Nucleus accumbens (tissue), 56 donors: ENCODE data around the gene RAE1.

Source experiments
- DNase-seq, 56 donors: peaks; one replicate each; lab custom pipeline; 2025; lab: John Stamatoyannopoulos, UW

Gene RAE1

DNA sequence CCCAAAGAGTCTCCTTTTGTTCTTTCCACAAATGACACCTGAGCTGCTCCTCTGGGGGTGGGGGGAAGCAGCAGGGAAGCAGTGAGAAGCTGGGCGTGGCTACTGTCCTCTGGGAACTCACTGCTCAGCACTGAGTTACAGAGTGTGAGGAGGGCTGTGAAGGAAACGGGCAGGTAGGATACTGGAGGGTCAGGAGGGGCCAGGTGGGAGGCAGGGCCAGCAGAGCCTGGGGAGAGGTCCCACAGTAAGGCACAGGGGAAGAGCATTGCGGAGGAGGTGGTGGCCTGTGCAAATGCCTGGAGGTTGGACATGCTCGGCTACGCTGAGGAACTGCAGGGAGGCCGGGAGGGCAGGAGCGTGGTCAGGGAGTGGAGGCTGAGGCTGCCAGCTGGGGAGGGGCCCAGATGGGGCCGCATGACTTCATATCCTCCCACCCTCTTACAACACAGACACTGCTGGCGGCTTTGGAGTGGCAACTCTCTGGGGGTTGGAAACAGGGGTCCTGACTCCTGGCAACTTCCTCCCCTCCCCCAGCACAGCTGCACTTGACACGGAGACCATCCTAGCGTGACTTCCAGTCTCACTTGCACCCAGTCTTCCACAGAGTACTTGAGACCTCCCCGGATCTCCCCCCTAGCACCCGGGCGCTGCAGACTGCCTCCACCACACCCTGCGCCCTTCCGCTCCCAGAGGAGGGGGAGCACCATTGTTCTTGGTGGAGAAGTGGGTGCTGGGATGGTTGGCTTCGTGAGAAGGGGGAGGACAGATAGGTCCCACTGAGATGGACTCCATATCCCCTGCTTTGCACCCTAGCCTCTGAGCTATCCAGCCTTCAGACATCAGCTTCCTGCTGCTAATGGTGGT, 74.3 kb downstream of the RAE1 start:
- no peak for DNase-seq

- DNase-seq = no peak
Measured at GRCh38 chr20:57426271-57426689, 75.2 kb downstream of the RAE1 start.

DNA sequence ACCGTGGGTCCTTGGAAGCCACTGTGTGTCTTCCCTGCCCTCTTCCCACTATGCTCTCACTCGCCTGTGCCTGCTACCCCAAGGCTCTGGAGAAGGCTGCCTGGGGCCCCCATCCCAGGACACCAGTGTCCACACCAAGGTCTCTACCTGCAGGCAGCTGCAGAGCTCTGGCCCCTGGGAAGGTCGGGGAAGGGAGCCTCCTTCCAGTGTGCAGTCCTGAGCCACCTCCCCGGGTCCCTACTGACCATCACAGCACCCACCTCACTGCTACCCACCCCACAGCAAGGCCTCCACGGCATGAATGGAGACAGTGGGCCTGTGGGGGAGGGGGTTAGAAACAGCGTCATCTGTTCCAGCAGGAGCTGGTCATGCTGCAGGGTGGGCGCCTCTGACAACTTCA, 75.8 kb downstream of the RAE1 start:
- no peak for DNase-seq

DNA sequence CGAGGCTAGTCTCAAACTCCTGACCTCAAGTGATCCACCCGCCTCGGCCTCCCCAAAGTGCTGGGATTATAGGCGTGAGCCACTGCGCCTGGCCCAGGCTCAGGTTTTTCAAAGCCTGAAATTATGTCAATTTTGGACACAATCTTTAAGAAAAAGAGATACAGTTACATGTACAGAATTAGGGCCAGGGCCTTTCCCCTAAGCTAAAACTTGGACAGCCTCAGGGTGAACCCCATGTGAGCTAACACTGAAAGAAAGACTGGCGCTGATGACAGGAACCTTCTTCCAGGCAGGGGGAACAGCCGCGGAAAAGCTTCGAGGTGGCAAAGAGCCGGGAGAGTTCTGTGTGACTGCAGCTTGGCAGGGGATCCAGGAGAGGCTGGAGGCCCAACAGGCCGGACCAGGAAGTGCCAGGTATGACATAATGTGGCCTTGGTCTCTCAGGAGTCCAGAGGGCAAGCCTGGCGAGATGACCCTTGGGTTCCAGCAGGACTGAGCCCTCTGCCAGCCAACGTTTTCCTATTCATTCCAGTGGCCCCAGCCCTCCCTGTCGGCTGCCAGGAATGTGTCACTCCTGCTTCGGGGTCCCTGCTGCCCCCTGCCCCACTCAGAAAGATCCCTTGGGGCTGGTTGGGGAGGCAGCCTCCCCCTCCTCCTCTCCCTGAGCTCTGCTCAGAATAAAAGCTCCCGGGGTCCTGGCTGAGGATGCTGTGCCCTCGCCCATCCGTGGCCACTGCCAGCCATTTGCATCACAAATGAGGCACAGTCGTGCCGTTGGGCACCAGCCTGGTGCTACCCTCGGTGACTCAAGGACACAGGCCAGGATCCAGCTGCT, 77.5 kb downstream of the RAE1 start:
- peak in 47 of 56 donors; percentile 15 to 76 (median 54) for DNase-seq
